GM19035 (cell line): ENCODE measurements around the gene GABRR3.

Experiments used
- ATAC-seq: cut with Tn5 transposase; IDR thresholded peaks from one replicate; pipeline ENCODE4 v1.9.1; 2021; ENCODE audit not compliant: unreplicated experiment

Gene GABRR3

GRCh38 chr3:97992547-97993173 lies 42.5 kb downstream of the GABRR3 start:
- ATAC-seq, result no peak

GRCh38 chr3:97991293-97991682 lies 43.8 kb downstream of the GABRR3 start:
- ATAC-seq, result no peak

- ATAC-seq, result no peak
Measured at GRCh38 chr3:97990624-97991292, 44.4 kb downstream of the GABRR3 start.

GRCh38 chr3:97988784-97989568 lies 46.1 kb downstream of the GABRR3 start:
- ATAC-seq, result no peak

- ATAC-seq, result no peak
Measured at GRCh38 chr3:97987306-97987705, 47.8 kb downstream of the GABRR3 start.

GRCh38 chr3:97983933-97984491 lies 51.1 kb downstream of the GABRR3 start:
- ATAC-seq, result no peak

- ATAC-seq, result no peak
Measured at GRCh38 chr3:97981886-97982285, 53.2 kb downstream of the GABRR3 start.

GRCh38 chr3:97979610-97980009 lies 55.5 kb downstream of the GABRR3 start:
- no peak for ATAC-seq

GRCh38 chr3:97975466-97975865 lies 59.6 kb downstream of the GABRR3 start:
- ATAC-seq, result no peak

GRCh38 chr3:97974996-97975395 lies 60.1 kb downstream of the GABRR3 start:
- no peak for ATAC-seq

GRCh38 chr3:97972976-97973375 lies 62.1 kb downstream of the GABRR3 start:
- ATAC-seq, result no peak

GRCh38 chr3:97971679-97972567 lies 63.2 kb downstream of the GABRR3 start, which contains the start of gene RIOX2:
RIOX2 (minus strand) TSS chr3:97972431; CDS start chr3:97967593, 4,838 bp downstream.
- peak; percentile 86 for ATAC-seq

GRCh38 chr3:97970956-97971620 lies 64.0 kb downstream of the GABRR3 start:
- ATAC-seq, result no peak

- ATAC-seq, result no peak
Measured at GRCh38 chr3:97970156-97970555, 65.0 kb downstream of the GABRR3 start.

- ATAC-seq, result no peak
Measured at GRCh38 chr3:97969541-97969940, 65.6 kb downstream of the GABRR3 start.

GRCh38 chr3:97968376-97968775 lies 66.7 kb downstream of the GABRR3 start:
- no peak for ATAC-seq

GRCh38 chr3:97967966-97968365 lies 67.1 kb downstream of the GABRR3 start:
- ATAC-seq, result no peak

GRCh38 chr3:97960993-97961766 lies 73.9 kb downstream of the GABRR3 start:
- ATAC-seq, result no peak

- no peak for ATAC-seq
Measured at GRCh38 chr3:97960551-97960950, 74.6 kb downstream of the GABRR3 start.
